ENCODE measurements around the gene TNNI3K. TPM values are rescaled to one million over a fixed set of nuclear protein-coding genes. Genes with fewer than 3 reads are reported as not detected.

TNNI3K gene
- total and polyA plus RNA-seq, 2 of the 8 experiments (the other 6 are each of a cell fraction or from before 2014, with no cell fraction given) = 0.41 to 0.48 TPM

GRCh38 chr1:74395571-74395970 lies 160.4 kb downstream of the TNNI3K start:
- no peak overlapping the region for H3K9ac ChIP-seq (replicated peaks in 1 of 4; ENCODE audit: extremely low read depth in 1 of 4, low read depth in 3 of 4, low read length in 3 of 4)
- no peaks in the 10 kb centered on the region for H3K36me3 ChIP-seq (ENCODE audit: control insufficient read depth in 2 of 4, insufficient read depth in 4 of 4, low read length in 3 of 4)
- peaks cover 0 to 6% (median 0%) of the 10 kb centered on the region in 4 experiments; a peak in 1 of 7 replicates for H3K4me1 ChIP-seq (replicated peaks in 1 of 4; ENCODE audit: control insufficient read depth in 3 of 4, insufficient read depth in 4 of 4, low read length in 3 of 4)
- no peak overlapping the region for H4K5ac ChIP-seq (ENCODE audit: insufficient read length, low read depth, low read length)
- no peaks in the 10 kb centered on the region for H3K79me2 ChIP-seq (ENCODE audit: control insufficient read depth in 1 of 2, insufficient read depth in 2 of 2, low read length in 2 of 2)
- H3K56ac ChIP-seq (replicated peaks; ENCODE audit: insufficient read length, low read depth, low read length) = no peak overlapping the region
- H3K4me2 ChIP-seq (ENCODE audit: insufficient read depth in 1 of 2, low read depth in 2 of 2, low read length in 2 of 2) = no peak overlapping the region
- H2BK15ac ChIP-seq (ENCODE audit: low read length) = no peak overlapping the region
- H4K20me1 ChIP-seq (replicated peaks in 1 of 2; ENCODE audit: control insufficient read depth in 1 of 2, insufficient read depth in 2 of 2, low read length in 2 of 2) = no peaks in the 10 kb centered on the region
- H3K23me2 ChIP-seq (ENCODE audit: low read depth, low read length) = no peaks in the 10 kb centered on the region
- H3K23ac ChIP-seq (ENCODE audit: insufficient read length) = no peak overlapping the region
- H2BK12ac ChIP-seq (ENCODE audit: low read depth, low read length) = no peak overlapping the region
- H2AFZ ChIP-seq (ENCODE audit: low read length) = no peak overlapping the region
- H2BK5ac ChIP-seq (ENCODE audit: low read depth, low read length) = no peak overlapping the region
- H4K8ac ChIP-seq (ENCODE audit: extremely low read depth, insufficient read depth, low read length) = no peak overlapping the region
- CTCF ChIA-PET (ENCODE audit: partially characterized antibody) = interaction anchor here (0.8 kb wide), 1 partner anchor 72 kb away, joined by 5 read pairs; no protein-coding TSS in a partner anchor
- no peak overlapping the region for H2BK20ac ChIP-seq (ENCODE audit: low read length)
- no peak overlapping the region for H4K91ac ChIP-seq (replicated peaks; ENCODE audit: insufficient read length, low read length)
- FAIRE-seq (no peak), DNase-seq (ENCODE audit: low read depth in 1 of 2, low spot score in 2 of 2) (no peak)
- no peak overlapping the region for H3K18ac ChIP-seq (ENCODE audit: extremely low read depth, low read length)
- no peak overlapping the region for H2AK5ac ChIP-seq (ENCODE audit: low read depth, low read length)
- POLR2A ChIA-PET (ENCODE audit: partially characterized antibody) = no interaction called here
- H3K4ac ChIP-seq (replicated peaks; ENCODE audit: insufficient read length, low read depth, low read length) = no peak overlapping the region
- no peak overlapping the region for H3K27ac ChIP-seq (ENCODE audit: low read depth, low read length)
- WGBS, 2 experiments (ENCODE audit: extremely low coverage in 1 of 2, insufficient coverage in 1 of 2, insufficient read length in 1 of 2, insufficient replicate concordance in 2 of 2, low coverage in 1 of 2, low lambda C conversion rate in 2 of 2, missing lambda C conversion rate in 1 of 2) = 90% methylated on average over 4 of the region's 4 CpGs; no CpG with 5 or more reads in 1 of the 2 experiments
- H2BK120ac ChIP-seq (replicated peaks; ENCODE audit: low read depth, low read length) = no peak overlapping the region
- H3K79me1 ChIP-seq (ENCODE audit: low read depth, low read length) = no peaks in the 10 kb centered on the region
- H3K9me3 ChIP-seq (ENCODE audit: insufficient read depth in 2 of 2, low read depth in 1 of 2, low read length in 1 of 2) = no peaks in the 10 kb centered on the region
- no peaks in the 10 kb centered on the region for H3K27me3 ChIP-seq (replicated peaks in 1 of 4; ENCODE audit: control insufficient read depth in 3 of 4, extremely low read depth in 1 of 4, insufficient read depth in 3 of 4, low read length in 3 of 4)
- no peak overlapping the region for H3K4me3 ChIP-seq (ENCODE audit: extremely low read depth in 1 of 4, insufficient read depth in 2 of 4, low read depth in 3 of 4, low read length in 4 of 4)
- no peak overlapping the region for H3K14ac ChIP-seq (ENCODE audit: insufficient read length)
- TF ChIP-seq SP2 (IDR thresholded peaks at IDR 0.05; ENCODE audit: low read length) (no peak), KDM1A (IDR thresholded peaks at IDR 0.05; ENCODE audit: borderline replicate concordance, low read length) (no peak), TCF12 (IDR thresholded peaks at IDR 0.05; ENCODE audit: low read depth, low read length) (no peak), CBX8 (IDR thresholded peaks at IDR 0.05; ENCODE audit: borderline replicate concordance, low read depth, low read length) (no peak), KDM5A (IDR thresholded peaks at IDR 0.05; ENCODE audit: low read length) (no peak), YY1 (IDR thresholded peaks at IDR 0.05; ENCODE audit: low read depth, low read length) (no peak), NRF1 (IDR thresholded peaks at IDR 0.05; ENCODE audit: low read depth, low read length) (no peak), E2F6 (IDR thresholded peaks at IDR 0.05) (no peak), SIRT6 (IDR thresholded peaks at IDR 0.05; ENCODE audit: low read length) (no peak), RNF2 (IDR thresholded peaks at IDR 0.05; ENCODE audit: borderline replicate concordance, low read depth, low read length, missing control alignments, poor library complexity, severe bottlenecking) (no peak), TAF7 (optimal IDR thresholded peaks at IDR 0.05; ENCODE audit: borderline replicate concordance, low read depth, low read length) (no peak), BRCA1 (IDR thresholded peaks at IDR 0.05; ENCODE audit: low read depth, low read length) (no peak)

Measured in H1 (cell line).